Neural progenitor cell (in vitro differentiated cells): ENCODE data around the gene INO80.

Experiments used
- EZH2phosphoT487 ChIP-seq: fragments of 200-600 bp; sonication (generic); IDR thresholded peaks from 2 replicates; pipeline ENCODE4 v1.6.1; 2017; ENCODE audit warnings: antibody characterized with exemption
- TF ChIP-seq, protein P1 (sequence below): fragments of 200-600 bp; sonication (generic); IDR thresholded peaks from 2 replicates; pipeline ENCODE4 v1.5.1; 2017; ENCODE audit warnings: antibody characterized with exemption, mild to moderate bottlenecking

DNA sequence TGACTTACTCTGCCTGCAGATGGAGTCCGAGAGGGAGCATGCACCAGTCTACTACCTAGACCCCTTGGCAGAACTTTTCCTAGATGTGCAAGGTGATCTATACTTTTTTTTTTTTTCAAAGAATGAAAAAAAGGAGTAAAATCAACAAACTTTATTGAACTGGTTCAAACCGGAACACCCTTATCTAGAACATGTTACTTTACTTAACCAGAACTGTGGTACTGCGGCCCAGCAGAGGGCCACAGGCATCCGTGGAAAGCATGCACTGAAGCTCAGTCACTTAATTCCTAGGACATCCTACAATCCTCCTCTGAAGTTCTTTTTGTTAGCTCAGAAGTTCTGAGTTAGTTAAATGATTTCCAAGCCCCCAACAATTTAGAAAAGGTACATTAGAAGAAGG, 141.2 kb downstream of the INO80 start:
- TF ChIP-seq, protein P1, sequence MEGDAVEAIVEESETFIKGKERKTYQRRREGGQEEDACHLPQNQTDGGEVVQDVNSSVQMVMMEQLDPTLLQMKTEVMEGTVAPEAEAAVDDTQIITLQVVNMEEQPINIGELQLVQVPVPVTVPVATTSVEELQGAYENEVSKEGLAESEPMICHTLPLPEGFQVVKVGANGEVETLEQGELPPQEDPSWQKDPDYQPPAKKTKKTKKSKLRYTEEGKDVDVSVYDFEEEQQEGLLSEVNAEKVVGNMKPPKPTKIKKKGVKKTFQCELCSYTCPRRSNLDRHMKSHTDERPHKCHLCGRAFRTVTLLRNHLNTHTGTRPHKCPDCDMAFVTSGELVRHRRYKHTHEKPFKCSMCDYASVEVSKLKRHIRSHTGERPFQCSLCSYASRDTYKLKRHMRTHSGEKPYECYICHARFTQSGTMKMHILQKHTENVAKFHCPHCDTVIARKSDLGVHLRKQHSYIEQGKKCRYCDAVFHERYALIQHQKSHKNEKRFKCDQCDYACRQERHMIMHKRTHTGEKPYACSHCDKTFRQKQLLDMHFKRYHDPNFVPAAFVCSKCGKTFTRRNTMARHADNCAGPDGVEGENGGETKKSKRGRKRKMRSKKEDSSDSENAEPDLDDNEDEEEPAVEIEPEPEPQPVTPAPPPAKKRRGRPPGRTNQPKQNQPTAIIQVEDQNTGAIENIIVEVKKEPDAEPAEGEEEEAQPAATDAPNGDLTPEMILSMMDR = no peak
- no peak for TF ChIP-seq EZH2phosphoT487
